Astrocyte (in vitro differentiated cells and primary cell): Measurements from ENCODE around the gene DDX41. TPM values are rescaled to one million over a fixed set of nuclear protein-coding genes. Genes with fewer than 3 reads are reported as not detected.

Experiments
- DNase-seq: peaks from one replicate; pipeline ENCODE4 v3.0.0-alpha.2; 2010; ENCODE audit warnings: low read depth
- FAIRE-seq: peaks from 2 replicates; lab custom pipeline; 2011; peaks lifted over from hg19 to GRCh38; lab: Jason Lieb, UNC
- H2AFZ ChIP-seq: 2 replicates; pipeline ENCODE4 v1.6.0; 2012; ENCODE audit warnings: low read depth, low read length, inconsistent platforms
- H3K27ac ChIP-seq: 2 replicates; pipeline ENCODE4 v1.5.1; 2011; ENCODE audit warnings: low read depth, low read length, inconsistent platforms
- H3K27me3 ChIP-seq: 2 replicates; pipeline ENCODE4 v1.6.0; 2011; ENCODE audit warnings: low read length, inconsistent platforms; ENCODE audit not compliant: insufficient read depth
- H3K36me3 ChIP-seq: 2 replicates; pipeline ENCODE4 v1.5.1; 2011; ENCODE audit warnings: low read length, inconsistent platforms; ENCODE audit not compliant: insufficient read depth
- H3K4me1 ChIP-seq: 2 replicates; pipeline ENCODE4 v1.5.1; 2011; ENCODE audit warnings: low read length, inconsistent platforms; ENCODE audit not compliant: insufficient read depth
- H3K4me2 ChIP-seq: 2 replicates; pipeline ENCODE4 v1.6.0; 2012; ENCODE audit warnings: low read length, inconsistent platforms
- H3K4me3 ChIP-seq: 2 replicates; pipeline ENCODE4 v1.5.1; 2011; ENCODE audit warnings: low read depth, mild to moderate bottlenecking, low read length, inconsistent platforms; ENCODE audit not compliant: insufficient read depth
- H3K79me2 ChIP-seq: 2 replicates; pipeline ENCODE4 v1.6.0; 2012; ENCODE audit warnings: mild to moderate bottlenecking, low read length, inconsistent platforms; ENCODE audit not compliant: insufficient read depth
- H3K9ac ChIP-seq: 2 replicates; pipeline ENCODE4 v1.6.0; 2012; ENCODE audit warnings: mild to moderate bottlenecking, low read length, inconsistent platforms
- H3K9me3 ChIP-seq: 2 replicates; pipeline ENCODE4 v1.5.1; 2012; ENCODE audit warnings: low read depth, mild to moderate bottlenecking, low read length, inconsistent platforms; ENCODE audit not compliant: insufficient read depth
- H4K20me1 ChIP-seq: 2 replicates; pipeline ENCODE4 v1.6.0; 2012; ENCODE audit warnings: low read length, inconsistent platforms; ENCODE audit not compliant: insufficient read depth
- H3K27ac Mint-ChIP-seq: one replicate; pipeline ENCODE4 v1.8.0; 2021; ENCODE audit warnings: mild to moderate bottlenecking, mixed read lengths; ENCODE audit not compliant: unreplicated experiment
- H3K27me3 Mint-ChIP-seq: one replicate; pipeline ENCODE4 v1.8.0; 2021; ENCODE audit warnings: low read depth, mixed read lengths; ENCODE audit not compliant: unreplicated experiment
- H3K36me3 Mint-ChIP-seq: one replicate; pipeline ENCODE4 v1.8.0; 2021; ENCODE audit warnings: low read depth, mixed read lengths; ENCODE audit not compliant: unreplicated experiment
- H3K4me1 Mint-ChIP-seq: one replicate; pipeline ENCODE4 v1.8.0; 2021; ENCODE audit warnings: low read depth, mixed read lengths; ENCODE audit not compliant: unreplicated experiment
- H3K4me3 Mint-ChIP-seq: one replicate; pipeline ENCODE4 v1.8.0; 2021; ENCODE audit warnings: mild to moderate bottlenecking, moderate library complexity, mixed read lengths; ENCODE audit not compliant: unreplicated experiment
- H3K9me3 Mint-ChIP-seq: one replicate; pipeline ENCODE4 v1.8.0; 2021; ENCODE audit warnings: mild to moderate bottlenecking, mixed read lengths; ENCODE audit not compliant: unreplicated experiment
- EZH2 ChIP-seq: IDR thresholded peaks from 2 replicates; pipeline ENCODE4 v1.6.1; 2012; ENCODE audit warnings: mild to moderate bottlenecking, low read length, inconsistent platforms; ENCODE audit not compliant: insufficient read depth
- total RNA-seq: library from RNA; stranded (reverse); gene quantifications from 2 replicates; pipeline ENCODE4 v1.2.1, GENCODE V29; 2021
- TF ChIP-seq, protein P1 (sequence below): IDR thresholded peaks from 2 replicates; pipeline ENCODE4 v1.5.1; 2011; ENCODE audit warnings: low read depth, mild to moderate bottlenecking, inconsistent platforms, low read length, moderate library complexity; ENCODE audit not compliant: insufficient read depth

Gene DDX41
- total RNA-seq, 1 donor from 2014 or later, result 92.5 TPM

GRCh38 chr5:177511796-177512675 lies 4.7 kb downstream of the DDX41 start:
- no peaks in the 10 kb centered on the region for H3K9me3 ChIP-seq
- Mint-ChIP-seq H3K4me1 (peaks cover 15% of the 10 kb centered on the region), H3K27me3 (no peaks in the 10 kb centered on the region), H3K27ac (no peak overlapping the region), H3K36me3 (peaks cover 33% of the 10 kb centered on the region), H3K9me3 (no peaks in the 10 kb centered on the region), H3K4me3 (no peak overlapping the region)
- peaks cover 28% of the 10 kb centered on the region for H3K79me2 ChIP-seq
- H3K4me2 ChIP-seq, result no peak overlapping the region
- no peak for DNase-seq
- peaks cover 23% of the 10 kb centered on the region for H3K36me3 ChIP-seq
- peaks cover 50% of the 10 kb centered on the region for H4K20me1 ChIP-seq
- no peaks in the 10 kb centered on the region for H3K27me3 ChIP-seq
- H3K9ac ChIP-seq, result no peak overlapping the region
- H3K4me1 ChIP-seq, result peaks cover 11% of the 10 kb centered on the region
- H3K4me3 ChIP-seq, result no peak overlapping the region
- no peak for TF ChIP-seq EZH2
- TF ChIP-seq, protein P1, sequence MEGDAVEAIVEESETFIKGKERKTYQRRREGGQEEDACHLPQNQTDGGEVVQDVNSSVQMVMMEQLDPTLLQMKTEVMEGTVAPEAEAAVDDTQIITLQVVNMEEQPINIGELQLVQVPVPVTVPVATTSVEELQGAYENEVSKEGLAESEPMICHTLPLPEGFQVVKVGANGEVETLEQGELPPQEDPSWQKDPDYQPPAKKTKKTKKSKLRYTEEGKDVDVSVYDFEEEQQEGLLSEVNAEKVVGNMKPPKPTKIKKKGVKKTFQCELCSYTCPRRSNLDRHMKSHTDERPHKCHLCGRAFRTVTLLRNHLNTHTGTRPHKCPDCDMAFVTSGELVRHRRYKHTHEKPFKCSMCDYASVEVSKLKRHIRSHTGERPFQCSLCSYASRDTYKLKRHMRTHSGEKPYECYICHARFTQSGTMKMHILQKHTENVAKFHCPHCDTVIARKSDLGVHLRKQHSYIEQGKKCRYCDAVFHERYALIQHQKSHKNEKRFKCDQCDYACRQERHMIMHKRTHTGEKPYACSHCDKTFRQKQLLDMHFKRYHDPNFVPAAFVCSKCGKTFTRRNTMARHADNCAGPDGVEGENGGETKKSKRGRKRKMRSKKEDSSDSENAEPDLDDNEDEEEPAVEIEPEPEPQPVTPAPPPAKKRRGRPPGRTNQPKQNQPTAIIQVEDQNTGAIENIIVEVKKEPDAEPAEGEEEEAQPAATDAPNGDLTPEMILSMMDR, result no peak
- no peak overlapping the region for H2AFZ ChIP-seq
- H3K27ac ChIP-seq, result no peak overlapping the region
- no peak for FAIRE-seq

GRCh38 chr5:177511181-177511580 lies 5.6 kb downstream of the DDX41 start:
- H2AFZ ChIP-seq, result no peak overlapping the region
- Mint-ChIP-seq H3K9me3 (no peaks in the 10 kb centered on the region), H3K27me3 (no peaks in the 10 kb centered on the region), H3K27ac (no peak overlapping the region), H3K4me3 (no peak overlapping the region), H3K4me1 (peaks cover 15% of the 10 kb centered on the region), H3K36me3 (peaks cover 36% of the 10 kb centered on the region)
- H3K27me3 ChIP-seq, result no peaks in the 10 kb centered on the region
- H3K79me2 ChIP-seq, result peaks cover 22% of the 10 kb centered on the region
- H3K4me2 ChIP-seq, result no peak overlapping the region
- no peak overlapping the region for H3K27ac ChIP-seq
- FAIRE-seq (no peak), DNase-seq (no peak)
- no peak overlapping the region for H3K4me3 ChIP-seq
- H3K36me3 ChIP-seq, result peaks cover 23% of the 10 kb centered on the region
- no peak overlapping the region for H3K9ac ChIP-seq
- TF ChIP-seq, protein P1, result no peak
- no peak for TF ChIP-seq EZH2
- peaks cover 10% of the 10 kb centered on the region for H3K4me1 ChIP-seq
- H4K20me1 ChIP-seq, result peaks cover 47% of the 10 kb centered on the region
- H3K9me3 ChIP-seq, result no peaks in the 10 kb centered on the region

DNA sequence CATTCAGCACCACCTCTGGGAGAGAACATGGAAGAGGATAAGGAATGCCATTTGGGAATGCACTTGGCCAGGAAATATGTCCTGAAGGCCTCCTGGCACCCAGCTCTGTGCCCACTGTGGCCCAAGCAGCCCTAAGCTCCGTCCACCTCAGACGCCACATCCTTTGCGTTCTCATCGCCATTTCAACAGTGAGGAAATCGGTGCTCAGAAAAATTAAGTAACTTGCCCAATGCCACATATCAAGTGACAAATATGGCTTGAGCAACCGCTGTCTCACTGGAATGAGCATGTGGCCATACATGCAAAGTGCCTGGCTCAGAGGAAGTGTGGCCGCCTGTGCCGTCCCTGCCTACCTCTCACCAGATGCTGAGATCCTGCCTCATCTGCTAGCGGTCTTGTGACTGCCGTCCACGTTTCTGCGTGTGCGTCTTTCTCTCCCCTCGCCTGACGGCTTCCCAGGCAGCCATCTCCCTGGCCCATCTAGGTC lies 6.2 kb downstream of the DDX41 start:
- no peak for FAIRE-seq

More for the DNA sequence above, 6.2 kb downstream of the DDX41 start:
- Histone ChIP-seq H3K27me3 (no peaks in the 10 kb centered on the region), H3K9ac (no peak overlapping the region), H3K27ac (no peak overlapping the region), H3K4me2 (no peak overlapping the region), H3K9me3 (no peaks in the 10 kb centered on the region), H3K36me3 (peaks cover 20% of the 10 kb centered on the region), H2AFZ (no peak overlapping the region), H3K4me1 (peaks cover 4% of the 10 kb centered on the region), H4K20me1 (peaks cover 42% of the 10 kb centered on the region), H3K4me3 (no peak overlapping the region), H3K79me2 (peaks cover 17% of the 10 kb centered on the region)
- Mint-ChIP-seq H3K27me3 (no peaks in the 10 kb centered on the region), H3K27ac (no peak overlapping the region), H3K36me3 (peaks cover 35% of the 10 kb centered on the region), H3K9me3 (no peaks in the 10 kb centered on the region), H3K4me1 (peaks cover 14% of the 10 kb centered on the region), H3K4me3 (no peak overlapping the region)
- no peak for DNase-seq
- no peak for TF ChIP-seq EZH2
- TF ChIP-seq, protein P1, result no peak
